Lung microvascular endothelial cell (primary cell): ENCODE results near the gene OSBPL2. TPM values are rescaled to one million over a fixed set of nuclear protein-coding genes. Genes with fewer than 3 reads are reported as not detected.

Experiments used
- DNase-seq, 2 donors: peaks; one replicate each; pipeline versions ENCODE4 v3.0.0 to v3.0.0-alpha.2; 2010; ENCODE audit warnings: low read depth in 2 of 2
- total RNA-seq: library from RNA; depleted of rRNA; stranded (reverse); fragments of >200 nt; gene quantifications from 2 replicates; pipeline ENCODE4 v1.2.1, GENCODE V29; 2014

Gene OSBPL2
- total RNA-seq, 1 donor from 2014 or later, result 34.9 TPM

DNA sequence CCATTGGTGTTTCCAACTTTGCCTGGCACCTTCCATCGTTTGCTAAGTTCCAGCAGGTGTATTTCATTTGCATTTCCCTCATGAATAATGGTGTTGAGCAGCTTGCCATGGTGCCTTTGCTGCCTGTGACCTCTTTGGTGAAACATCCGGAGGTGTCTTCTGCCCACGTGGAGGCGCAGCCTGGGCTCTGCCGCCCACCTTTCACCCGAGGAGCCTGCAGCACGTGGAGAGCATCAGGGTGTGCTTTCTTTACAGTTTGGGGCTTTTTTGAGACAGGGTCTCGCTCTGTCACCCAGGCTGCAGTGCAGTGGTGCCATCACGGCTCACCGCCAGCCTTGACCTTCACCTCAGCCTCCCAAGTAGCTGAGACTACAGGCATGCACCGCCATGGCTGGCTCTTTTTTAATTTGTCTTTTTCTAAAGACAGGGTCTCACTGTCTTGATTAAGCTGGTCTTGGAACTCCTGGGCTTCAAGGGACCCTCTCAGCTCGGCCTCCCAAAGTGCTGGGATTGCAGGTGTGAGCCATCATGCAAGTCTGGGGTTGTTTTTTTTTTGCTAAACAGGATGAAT lies 61.4 kb downstream of the OSBPL2 start:
- DNase-seq, result no peak

DNA sequence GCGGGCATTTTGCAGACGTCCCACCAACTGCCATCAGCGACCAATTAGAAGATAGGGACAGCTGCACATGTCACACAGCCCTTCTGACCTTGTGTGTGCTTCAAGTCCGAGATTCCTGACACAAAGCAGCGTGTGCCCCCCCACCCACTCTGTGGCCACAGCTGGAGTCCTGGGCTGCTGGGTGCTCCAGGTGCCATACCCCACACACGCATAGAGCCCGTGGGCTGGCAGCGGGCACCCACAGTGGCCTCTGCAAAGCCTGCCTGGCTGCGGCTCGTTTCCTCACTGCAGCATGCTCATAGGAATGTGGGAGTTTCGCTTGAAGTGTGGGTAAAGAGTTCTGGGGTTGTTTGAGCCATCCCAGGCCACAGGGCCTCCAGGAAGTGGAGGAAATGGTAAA lies 62.0 kb downstream of the OSBPL2 start:
- DNase-seq, result no peak

DNA sequence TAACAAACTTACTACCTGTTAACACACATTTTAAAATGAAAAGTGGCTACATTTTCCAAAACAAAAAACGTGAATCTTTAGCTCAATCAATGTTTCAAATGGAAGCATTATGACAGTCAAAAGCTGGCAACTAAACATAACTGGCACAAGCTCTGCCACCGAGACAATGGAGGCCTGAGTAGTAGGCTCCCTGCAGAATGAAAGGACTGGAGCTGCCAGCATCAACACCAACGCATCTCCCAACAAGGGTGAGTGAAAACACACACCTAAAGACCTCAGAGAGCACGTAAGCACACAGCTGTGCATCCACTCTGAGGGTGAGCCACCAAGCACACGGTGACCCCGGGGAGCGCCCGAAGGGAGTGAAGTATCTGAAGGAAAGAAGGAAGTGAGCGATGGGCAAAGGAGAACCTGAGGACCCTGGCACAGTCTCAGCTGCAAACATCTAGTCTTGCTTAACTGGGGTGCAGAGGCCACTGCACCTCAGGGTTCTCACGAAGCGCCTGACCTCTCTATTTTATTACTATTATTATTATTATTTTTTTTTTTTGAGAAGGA lies 62.9 kb downstream of the OSBPL2 start:
- DNase-seq, result no peak

DNA sequence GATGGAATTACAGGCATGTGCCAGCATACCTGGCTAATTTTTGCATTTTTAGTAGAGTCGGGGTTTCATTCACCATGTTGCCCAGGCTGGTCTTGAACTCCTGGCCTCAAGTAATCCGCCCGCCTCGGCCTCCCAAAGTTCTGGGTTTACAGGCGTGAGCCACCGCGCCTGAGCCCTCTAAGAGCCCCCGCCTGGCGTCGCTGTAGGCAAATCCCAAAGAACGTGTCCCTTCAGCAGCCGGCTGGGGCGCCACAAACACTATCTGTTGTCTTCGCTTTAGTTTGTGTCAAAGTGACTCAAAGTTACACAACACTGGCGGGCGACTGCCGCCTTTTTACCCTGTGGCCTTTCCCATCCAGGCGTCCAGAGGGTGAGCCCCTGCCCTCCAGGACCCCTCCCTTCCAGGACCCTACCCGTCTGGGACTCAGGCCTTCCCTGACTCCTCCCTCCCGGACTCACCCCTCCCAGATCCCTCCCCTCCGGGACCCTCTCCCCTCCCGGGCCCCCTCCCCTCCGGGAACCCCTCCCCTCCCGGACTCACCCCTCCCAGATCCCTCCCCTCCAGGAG lies 63.5 kb downstream of the OSBPL2 start:
- peak; percentile 95 to 96 for DNase-seq

DNA sequence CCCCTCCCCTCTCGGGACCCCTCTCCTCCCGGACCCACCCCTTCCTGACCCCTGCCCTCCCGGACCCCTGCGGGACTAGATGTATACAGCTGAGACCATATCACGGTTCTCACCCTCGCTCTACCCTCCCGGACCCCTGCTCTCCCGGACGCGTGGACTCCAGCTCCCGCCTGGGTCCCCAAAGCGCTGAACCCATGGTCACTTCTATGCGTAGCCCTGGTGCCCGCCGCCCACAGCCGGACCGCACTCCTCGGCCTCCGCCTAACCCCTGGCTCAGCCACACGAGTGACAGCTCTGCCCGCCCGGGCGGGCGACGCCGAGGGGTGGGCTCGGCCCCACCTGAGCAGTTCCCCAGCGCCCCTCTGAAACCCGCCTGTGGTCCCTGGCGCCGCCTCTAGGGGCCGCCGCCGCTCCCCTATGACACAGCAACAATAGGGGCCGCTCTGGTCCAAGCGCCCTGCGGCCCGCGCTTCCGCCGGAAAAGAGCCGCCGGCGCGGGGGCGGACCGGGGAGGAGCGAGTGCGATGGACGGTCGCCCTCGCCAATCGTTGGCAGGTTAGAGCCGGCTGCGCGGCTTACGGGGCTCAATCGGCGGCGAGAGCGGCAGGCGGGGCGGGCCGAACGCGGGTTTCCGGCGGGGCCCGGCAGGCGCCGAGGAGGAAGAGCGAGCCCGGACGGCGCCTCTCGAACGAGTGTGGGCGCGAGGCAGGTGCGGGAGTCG lies 64.2 kb downstream of the OSBPL2 start, which contains the start of gene ADRM1:
TSS of gene ADRM1 (plus strand) at position 657 of the 721 bp plus-strand sequence. CDS start 572 bp downstream, outside the sequence.
- peak; percentile 98 to 99 for DNase-seq

DNA sequence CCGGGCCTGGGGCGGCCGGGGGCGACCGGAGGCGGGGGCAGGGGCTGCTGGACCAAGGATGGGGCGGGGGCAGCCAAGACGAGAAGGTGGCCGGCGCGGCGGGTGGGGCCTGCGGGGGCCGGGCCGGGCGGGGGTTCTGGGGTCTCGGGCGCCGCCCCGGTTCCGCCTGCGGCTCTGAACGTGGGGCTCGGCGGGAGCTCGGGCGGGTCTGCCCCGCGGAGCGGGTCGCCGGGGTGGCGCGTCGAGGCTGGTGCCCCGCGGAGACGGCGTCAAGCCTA lies 64.7 kb downstream of the OSBPL2 start:
- no peak for DNase-seq

DNA sequence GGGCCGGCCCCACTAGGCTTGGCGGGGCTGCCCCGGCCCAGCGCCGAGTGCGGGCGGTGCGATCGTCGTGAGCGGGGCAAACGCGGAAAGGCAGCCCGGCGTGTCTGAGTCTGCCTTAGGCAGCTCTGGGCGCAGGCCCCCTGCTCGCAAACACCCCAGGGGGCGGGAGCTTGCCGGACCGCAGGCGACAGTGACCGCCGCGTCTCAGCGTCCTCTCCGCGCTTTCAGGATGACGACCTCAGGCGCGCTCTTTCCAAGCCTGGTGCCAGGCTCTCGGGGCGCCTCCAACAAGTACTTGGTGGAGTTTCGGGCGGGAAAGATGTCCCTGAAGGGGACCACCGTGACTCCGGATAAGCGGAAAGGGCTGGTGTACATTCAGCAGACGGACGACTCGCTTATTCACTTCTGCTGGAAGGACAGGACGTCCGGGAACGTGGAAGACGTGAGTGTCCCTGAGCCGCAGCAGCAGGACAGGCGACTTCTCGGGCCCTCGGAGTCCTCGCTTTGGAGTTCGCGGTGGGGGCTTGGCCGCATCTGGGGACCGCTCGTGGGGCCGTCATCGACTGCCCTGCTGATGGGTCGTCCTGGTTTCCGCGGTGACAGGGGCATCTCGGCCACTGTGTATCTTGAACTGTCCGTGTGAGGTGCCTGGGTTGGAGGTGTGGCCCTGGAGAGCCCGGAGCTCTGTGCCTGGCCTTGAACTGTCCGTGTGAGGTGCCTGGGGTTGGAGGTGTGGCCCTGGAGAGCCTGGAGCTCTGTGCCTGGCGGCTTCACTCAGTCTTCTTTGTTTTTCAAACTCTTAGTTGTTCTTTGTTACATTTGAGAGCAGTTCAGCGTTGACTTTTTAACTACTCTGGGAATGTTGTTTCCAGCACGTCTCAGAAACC lies 65.3 kb downstream of the OSBPL2 start:
- peak; percentile 53 to 56 for DNase-seq

DNA sequence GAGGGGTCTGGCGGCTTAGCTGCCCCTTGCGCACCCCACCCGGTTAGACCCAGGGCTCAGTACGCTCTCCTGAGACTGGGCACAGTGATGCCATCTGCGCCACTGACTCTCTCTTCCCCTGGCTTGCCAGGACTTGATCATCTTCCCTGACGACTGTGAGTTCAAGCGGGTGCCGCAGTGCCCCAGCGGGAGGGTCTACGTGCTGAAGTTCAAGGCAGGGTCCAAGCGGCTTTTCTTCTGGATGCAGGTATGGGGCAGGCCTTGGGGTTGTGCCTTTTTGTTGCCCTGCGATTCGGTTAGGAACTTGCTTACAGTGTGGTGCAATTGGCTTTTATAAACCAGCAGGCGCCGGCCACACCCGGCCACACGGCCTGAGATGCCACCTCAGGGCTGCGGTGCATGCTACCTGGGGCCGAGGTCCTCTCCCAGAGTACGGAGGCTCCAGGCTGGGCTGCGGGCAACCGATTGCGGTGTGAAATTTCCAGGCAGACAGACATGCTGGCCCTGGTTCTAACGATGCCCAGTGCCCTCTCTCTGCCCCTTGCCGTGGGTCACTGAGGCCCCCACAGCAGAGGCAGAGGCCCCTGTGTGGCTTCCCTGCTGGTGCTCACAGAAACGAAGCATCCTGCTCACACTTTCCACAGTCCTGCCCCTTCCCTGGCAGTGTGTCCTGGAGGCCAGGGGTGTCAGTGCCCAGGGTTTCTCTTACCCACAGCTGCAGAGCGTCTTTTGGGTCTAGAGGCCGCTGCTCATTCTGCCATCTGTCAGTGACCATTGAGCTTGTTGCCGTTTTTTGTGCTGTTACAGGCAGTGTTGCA lies 66.2 kb downstream of the OSBPL2 start:
- DNase-seq, result no peak

DNA sequence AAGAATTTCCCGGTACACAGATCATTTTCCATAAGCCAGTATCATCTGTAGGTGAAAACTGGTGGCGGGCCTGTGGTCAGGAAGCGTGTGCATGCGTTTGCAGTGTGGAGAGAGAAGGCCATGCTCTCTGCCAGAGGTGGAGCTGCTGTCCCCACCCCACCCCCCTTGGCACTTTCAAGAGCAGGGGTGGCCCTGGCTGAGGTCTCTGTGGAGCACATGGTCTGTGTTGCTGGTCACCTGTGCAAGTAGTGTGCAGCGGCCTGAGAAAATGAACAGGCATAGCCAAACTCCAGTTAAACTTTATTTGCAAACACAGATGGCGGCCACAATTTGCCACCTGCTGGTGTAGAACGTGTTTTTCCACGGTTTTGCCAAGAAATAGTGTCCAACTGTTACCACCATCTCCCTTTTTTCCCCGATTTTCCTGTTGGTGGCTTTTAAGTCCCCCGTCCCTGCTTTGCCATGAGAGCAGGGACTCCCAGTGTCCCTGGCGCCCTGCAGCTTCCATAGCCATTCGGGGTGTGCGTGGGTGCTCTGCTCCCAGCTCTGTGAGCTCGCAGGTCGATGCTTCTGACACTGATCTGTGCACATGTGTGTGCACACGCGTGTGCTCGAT lies 66.9 kb downstream of the OSBPL2 start:
- DNase-seq, result peak; percentile 42 to 80

DNA sequence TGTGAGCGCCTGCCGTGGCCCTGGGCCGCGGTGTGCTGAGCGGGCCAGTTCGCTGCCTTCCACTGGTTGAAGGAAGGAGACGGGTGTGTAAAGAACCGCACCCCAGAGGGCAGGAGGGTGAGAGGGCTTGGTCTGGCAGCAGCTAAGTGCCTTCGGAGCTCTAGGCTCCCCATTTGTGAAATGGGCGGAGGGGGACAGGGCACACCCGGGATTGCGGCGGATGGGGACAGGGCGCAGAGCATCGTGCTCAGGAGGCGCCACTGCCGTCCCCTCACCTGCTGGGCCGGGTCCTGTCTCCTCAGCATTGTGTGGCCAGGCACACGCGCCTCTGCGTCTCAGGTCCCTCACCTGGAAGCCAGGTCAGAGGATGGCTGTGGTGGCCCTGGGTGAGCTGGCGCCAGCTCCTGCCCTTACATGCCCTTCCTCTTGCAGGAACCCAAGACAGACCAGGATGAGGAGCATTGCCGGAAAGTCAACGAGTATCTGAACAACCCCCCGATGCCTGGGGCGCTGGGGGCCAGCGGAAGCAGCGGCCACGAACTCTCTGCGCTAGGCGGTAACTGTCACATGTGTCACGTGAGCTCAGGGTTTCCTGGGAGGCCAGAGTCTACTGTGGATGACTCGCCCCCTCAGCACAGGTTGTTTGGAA lies 67.6 kb downstream of the OSBPL2 start:
- DNase-seq, result peak in 1 of 2 donors; percentile 26

DNA sequence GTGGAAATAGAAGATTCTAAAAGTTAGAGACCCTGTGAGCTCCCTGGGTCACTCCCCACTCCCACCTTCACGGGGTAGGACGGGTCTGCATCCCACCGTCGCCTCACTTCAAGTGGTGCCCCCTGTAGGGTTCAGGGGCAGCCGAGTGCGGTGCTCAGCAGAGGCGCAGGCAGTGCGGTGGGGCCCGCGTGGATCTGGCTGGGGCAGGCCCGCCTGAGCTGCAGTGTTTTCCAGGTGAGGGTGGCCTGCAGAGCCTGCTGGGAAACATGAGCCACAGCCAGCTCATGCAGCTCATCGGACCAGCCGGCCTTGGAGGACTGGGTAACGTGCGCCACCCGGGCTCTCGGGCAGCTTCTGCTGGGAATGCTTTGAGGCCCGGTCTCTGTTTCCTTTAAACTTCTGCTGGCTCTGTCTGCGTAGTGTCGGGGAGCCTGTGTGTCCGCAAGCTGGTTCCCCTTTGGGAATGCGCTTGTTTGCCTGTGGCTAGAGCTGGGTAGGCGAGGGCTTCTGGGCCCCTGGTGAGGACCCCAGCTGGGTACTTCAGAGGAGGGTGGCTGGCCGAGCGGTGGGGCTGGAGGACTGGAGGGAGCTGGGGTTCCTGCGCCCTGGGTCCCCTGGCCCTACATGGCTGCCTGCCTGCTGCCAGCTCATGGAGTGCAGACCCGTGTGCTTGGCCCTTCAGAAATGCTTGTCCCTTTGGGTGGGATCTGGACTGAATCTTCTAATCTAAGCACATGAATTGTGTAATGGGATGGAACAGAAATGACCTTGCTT lies 68.3 kb downstream of the OSBPL2 start:
- DNase-seq, result no peak

DNA sequence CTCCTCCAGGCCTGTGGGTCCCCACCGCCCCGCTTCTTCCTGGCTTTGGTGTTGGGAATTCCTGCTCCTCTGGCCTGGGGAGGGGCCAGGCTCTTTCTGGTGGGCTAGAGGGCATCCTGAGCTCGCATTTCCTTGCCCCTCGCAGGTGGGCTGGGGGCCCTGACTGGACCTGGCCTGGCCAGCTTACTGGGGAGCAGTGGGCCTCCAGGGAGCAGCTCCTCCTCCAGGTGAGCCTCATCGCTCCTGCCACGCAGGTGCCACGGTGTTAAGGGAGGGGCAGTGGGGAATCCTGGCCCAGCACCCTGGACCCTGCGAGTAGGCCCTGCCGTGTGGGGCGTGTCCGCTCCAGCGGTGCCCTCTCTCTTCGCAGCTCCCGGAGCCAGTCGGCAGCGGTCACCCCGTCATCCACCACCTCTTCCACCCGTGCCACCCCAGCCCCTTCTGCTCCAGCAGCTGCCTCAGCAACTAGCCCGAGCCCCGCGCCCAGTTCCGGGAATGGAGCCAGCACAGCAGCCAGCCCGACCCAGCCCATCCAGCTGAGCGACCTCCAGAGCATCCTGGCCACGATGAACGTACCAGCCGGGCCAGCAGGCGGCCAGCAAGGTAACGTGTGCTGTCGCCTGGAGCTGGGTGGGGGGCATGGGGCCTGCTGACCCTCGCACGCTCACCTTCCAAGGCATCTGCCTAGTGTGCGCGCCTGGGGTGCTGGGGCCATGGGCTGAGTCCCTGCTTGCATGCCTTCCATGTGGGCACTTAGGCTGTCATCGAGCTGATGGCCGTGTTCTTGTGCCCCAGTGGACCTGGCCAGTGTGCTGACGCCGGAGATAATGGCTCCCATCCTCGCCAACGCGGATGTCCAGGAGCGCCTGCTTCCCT lies 69.1 kb downstream of the OSBPL2 start:
- peak in 1 of 2 donors; percentile 23 for DNase-seq

DNA sequence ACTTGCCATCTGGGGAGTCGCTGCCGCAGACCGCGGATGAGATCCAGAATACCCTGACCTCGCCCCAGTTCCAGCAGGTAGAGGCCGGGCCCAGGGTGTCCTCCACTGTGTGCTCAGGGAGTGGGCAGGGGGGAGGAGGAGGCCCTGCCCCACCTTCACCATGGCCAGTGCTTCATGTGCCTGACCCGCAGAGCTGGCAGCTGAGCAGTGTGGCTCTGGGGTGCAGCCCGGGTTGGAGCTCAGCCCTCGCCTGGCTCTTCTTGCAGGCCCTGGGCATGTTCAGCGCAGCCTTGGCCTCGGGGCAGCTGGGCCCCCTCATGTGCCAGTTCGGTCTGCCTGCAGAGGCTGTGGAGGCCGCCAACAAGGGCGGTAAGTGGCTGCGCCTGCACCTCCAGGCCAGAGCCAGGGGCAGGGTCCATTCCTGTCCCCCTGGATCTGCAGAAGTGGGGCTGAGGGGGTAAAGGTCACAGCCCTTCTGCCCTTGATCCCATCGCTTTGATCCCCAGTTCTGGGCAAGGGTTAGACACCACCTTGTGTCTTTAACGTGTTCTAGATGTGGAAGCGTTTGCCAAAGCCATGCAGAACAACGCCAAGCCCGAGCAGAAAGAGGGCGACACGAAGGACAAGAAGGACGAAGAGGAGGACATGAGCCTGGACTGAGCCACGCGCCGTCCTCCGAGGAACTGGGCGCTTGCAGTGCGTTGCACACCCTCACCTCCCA lies 69.9 kb downstream of the OSBPL2 start:
- DNase-seq, result no peak

DNA sequence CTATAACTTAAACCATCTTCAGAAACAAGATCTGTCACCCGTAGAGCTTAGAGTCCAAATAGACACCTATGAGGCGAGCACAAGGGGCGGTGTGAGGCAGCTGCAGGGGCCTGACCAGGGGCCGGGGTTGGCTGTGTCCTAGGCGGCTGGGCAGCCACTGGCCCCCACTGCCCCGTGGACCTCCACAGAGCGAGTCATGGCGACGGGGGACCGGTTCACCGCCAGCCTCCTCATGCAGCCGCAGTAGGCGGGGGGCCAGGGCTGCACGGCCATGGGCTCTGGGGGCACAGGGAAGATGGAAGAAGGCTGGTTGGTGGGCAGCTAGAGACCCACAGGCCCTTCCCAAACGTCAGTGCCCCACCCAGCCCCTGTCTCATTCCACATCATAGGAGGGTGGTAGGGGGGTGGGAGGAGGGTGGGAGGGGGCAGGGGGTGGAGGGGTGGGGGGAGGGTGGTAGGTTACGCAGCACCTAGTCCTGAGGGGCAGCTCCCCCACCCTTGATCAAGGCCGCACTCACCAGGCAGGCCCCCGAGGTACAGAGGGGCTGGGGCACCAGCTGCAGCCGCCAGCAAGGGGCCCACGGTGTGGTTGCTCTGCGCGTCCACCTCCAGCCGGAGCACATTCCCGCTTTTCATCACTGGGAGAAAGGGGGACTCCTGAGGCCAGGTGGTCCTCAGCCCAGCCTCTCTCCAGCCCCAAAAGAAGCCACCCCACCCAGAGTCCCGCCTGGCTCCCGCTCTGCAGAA lies 71.0 kb downstream of the OSBPL2 start:
- DNase-seq, result no peak

DNA sequence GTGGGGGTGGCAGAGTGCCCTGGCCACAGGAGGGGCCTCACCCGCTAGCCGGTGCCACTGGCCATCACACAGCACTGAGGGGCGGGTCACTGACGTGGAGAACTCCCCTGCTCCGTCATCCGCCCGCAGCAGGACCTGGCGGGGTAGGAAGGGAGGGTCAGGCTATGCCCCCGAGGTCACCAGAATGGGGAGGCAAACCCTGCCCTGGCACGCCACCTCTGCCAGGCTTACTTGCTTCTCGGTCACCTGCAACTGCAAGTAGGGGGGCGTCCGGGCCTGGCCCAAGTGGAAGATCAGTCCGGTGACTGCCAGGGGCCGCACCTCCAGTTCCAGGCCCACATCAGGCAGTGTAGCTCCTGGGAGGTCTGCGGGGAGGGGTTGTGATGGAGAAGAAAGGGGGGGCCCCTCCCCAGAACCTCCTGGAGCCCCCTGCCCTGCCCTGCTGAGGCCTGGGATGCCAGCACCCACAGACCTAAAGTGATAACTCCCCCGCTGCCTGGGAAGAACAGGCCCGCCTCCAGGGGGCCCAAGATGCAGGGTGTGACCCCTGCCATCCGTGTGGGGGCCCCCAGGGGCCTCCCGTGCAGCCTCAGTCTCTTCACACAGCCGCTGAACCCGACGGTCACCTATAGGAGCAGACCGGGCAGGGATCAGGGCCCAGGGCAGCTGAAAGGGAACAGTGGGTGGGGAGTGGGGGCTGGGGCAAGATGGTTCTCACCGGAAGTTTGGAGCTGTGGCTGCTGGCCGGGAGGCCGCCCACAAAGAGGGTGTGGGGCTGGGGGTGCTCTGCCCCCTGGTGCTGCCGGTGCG lies 71.8 kb downstream of the OSBPL2 start:
- no peak for DNase-seq

DNA sequence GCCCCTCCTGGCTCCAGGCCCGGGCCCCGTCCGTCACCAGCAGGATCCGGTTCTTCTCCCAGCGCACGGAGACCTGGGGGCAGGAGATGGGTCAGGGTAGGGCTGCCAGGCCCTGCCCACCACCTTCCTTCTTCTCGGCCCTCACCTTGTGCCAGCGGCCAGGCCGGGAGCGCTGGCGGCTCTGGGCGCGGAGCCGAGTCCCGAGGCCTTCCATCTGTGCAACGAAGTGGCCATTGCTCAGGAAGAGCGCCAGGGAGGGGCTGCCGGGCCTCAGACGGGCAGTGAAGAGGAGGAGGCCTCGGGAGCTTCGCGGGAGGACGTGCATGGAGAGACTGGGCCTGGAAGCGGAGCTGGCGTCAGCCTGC lies 72.4 kb downstream of the OSBPL2 start:
- no peak for DNase-seq
